ENCODE measurements around the gene TAS2R30. TPM values are rescaled to one million over a fixed set of nuclear protein-coding genes. Genes with fewer than 3 reads are reported as not detected.

TAS2R30 gene, protein sequence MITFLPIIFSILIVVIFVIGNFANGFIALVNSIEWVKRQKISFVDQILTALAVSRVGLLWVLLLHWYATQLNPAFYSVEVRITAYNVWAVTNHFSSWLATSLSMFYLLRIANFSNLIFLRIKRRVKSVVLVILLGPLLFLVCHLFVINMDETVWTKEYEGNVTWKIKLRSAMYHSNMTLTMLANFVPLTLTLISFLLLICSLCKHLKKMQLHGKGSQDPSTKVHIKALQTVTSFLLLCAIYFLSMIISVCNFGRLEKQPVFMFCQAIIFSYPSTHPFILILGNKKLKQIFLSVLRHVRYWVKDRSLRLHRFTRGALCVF
- total RNA-seq: 1.6 and 2.7 TPM in 2 replicates

DNA sequence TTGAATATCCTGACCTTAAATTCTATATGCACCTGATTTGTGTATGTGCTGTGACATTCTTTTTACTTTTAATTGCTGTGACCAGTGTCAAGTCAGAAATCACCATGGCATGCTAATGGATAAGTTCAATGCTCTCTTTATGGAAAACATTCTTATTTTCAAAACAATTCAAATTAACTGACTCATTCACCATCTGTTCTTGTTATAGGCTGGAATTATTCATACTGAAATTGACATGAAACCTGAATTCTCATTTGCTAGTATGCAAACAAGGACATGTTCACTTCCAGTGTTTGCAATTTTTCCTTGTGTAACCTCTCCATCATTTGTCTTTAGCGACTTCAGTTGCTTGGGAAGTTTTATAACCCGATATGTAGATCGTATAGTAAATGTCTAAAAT, at the start of gene TAS2R30:
TAS2R30 (minus strand) TSS at position 340 of the 400 bp plus-strand sequence. CDS start 400 bp downstream, outside the sequence.

DNA sequence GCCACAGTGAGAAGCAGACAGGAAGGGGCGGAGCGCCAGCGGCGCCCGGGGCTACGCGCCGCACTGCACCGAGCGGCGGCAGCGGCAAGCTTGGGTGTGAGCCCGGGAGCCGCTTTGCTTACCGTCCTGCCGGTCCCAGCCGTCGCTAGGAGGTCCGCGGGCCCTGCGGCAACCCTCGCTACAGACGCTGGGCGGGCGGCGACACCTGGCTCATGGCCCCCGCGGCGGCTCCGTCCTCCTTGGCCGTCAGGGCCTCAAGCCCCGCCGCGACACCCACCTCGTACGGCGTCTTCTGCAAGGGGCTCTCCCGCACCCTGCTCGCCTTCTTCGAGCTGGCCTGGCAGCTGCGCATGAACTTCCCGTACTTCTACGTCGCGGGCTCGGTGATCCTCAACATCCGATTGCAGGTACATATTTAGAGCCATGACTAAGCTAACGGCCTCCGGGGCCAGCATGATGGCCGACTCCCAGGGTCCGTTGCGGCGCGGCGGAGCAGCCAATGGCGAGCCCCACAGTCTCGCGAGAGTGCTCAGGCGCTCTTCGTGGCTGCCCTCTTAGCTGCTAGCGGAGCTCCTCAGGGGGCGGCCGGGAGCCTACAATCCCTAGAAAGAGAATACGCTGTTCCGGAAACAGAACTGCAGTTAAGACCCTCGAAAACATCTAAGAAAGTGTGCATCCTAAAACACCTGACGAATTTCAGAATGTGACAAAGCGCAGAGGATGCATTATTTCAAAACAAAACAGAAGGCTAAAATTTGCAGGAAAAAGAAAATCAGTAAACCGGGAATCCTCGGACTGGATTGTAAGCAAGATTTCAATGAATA, 36.9 kb upstream of the TAS2R30 start, which contains the start of gene SMIM10L1:
SMIM10L1 (plus strand) TSS at position 50 of the 824 bp plus-strand sequence; CDS start at position 213, 163 bp downstream.

DNA sequence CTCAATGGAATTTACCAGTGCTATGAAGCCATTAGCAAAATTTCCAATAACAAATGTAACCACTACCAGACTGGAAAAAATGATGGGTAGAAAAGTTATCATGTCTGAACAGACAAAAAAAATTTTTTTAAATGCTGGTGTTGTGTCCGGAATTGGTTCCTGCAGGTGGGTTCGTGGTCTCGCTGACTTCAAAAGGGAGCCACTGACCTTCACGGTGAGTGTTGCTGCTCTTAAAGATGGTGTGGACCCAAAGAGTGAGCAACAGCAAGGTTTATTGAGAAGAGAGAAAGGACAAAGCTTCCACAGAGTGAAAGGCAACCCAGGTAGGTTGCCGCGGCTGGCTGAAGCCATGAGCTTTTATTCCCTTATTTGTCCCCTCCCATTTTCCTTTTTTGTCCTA, 42.3 kb downstream of the TAS2R30 start, which contains the start of gene TAS2R43:
TAS2R43 (minus strand) TSS at position 186 of the 400 bp plus-strand sequence; CDS start at position 102, 84 bp downstream.

Other genes with a start within 250 kb of the TAS2R30 start
- gene TAS2R13, start 225.1 kb downstream of the TAS2R30 start, total RNA-seq: 0.54 and 1.0 TPM in 2 replicates
- gene PRH2, start 205.4 kb downstream of the TAS2R30 start, total RNA-seq: 0.09 TPM in 1 of 2 replicates, not detected in the other
- gene TAS2R14, start 195.4 kb downstream of the TAS2R30 start, total RNA-seq: 1.5 and 1.6 TPM in 2 replicates
- 1.6 and 2.4 TPM in 2 replicates for gene TAS2R50, start 147.7 kb downstream of the TAS2R30 start, total RNA-seq
- gene TAS2R20, start 136.3 kb downstream of the TAS2R30 start, total RNA-seq: 1.7 and 2.4 TPM in 2 replicates
- 2.9 and 4.0 TPM in 2 replicates for gene TAS2R19, start 112.0 kb downstream of the TAS2R30 start, total RNA-seq
- 2.7 and 3.1 TPM in 2 replicates for gene TAS2R31, start 103.2 kb downstream of the TAS2R30 start, total RNA-seq
- 1.5 and 1.6 TPM in 2 replicates for gene TAS2R46, start 72.3 kb downstream of the TAS2R30 start, total RNA-seq
- gene TAS2R43, start 42.3 kb downstream of the TAS2R30 start, total RNA-seq: 0.22 TPM in 1 of 2 replicates, not detected in the other
- 4.4 and 5.7 TPM in 2 replicates for gene SMIM10L1, start 36.5 kb upstream of the TAS2R30 start, total RNA-seq
- gene TAS2R42, start 52.3 kb upstream of the TAS2R30 start, total RNA-seq: not detected in 2 replicates
- not detected in 2 replicates for gene PRB3, start 135.1 kb upstream of the TAS2R30 start, total RNA-seq
- not detected in 2 replicates for gene PRB4, start 175.8 kb upstream of the TAS2R30 start, total RNA-seq